CD4-positive, alpha-beta T cell treated with Interferon alpha-2 for 1 hour (primary cell): Measurements from ENCODE around the gene RIN3.
"Not testable (repeated sequence)": the region's sequence is repeated elsewhere in the genome, so short reads cannot be mapped to it uniquely, and the experiment has no call there.

Source experiments
- DNase-seq, 2 donors: peaks; one replicate each; pipeline ENCODE4 v3.0.0-alpha.2; 2020 to 2022

The RIN3 gene

DNA sequence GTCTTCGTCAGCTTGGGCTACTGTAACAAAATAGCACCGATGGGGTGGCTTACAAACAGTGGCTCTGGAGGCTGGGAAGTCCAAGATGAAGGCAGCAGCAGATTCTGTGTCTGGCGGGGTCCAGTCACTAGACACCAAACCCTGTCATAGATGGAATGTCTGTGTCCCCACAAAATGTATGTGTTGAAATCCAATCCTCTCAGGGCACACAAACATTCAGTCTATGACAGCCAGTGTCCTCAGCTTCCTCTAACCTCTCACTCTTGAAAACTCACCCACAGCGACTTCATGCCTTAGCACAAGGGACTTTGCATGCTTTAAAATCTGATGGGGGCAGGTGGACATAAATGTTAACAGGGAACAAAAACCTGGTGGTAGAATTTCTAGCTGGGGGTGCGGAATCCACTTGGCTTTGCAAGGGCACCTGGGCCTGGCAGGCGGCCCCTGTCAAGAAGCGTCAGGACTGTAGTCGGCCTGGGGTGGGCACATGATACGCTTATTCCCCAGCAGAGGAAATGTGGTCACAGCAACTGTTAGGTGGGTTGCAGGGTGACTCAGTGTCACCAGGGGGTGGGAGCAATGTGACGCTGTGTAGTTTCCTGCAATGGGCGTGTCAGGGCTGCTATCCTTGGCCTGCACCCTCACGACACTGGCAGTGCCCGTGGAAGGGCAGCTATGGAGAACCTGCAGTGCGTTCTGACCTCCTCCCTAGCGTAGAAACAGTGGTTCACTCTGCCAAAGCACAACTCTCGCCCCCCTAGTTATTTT is 17.7 kb downstream of the RIN3 start:
- DNase-seq, result peak; percentile 83 to 86

DNA sequence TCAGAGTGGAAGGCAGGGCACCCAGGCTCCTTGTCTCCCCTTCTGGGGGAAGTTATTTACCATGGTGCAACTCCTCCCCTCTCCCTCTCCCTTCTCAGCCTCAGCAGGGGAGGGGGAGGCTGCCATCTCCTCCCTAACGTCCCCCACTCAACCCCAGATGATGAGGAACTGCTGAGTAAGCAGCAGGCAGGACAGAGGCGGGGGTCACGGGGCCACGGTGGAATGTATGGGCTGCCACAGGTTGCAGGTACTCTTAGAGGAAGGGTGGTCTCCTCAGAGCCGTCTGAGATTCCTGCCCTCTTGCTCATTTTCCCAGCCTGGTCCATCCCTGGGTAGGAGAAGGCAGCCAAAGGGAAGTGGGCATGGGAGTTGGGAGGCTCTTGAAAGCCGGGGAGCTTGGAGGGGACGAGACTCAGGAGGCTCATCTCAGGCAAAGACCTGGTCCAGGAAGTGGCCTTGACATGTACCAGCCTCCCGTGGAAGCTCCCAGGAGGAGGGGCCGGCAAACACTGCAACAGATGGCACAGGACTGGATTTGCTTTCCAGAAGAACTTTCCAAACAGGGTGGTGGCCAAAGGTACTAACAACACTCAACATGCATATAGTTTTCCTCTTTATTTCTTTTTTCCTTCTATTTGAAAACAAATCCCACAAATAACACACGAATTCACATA is 19.0 kb downstream of the RIN3 start:
- DNase-seq, result no peak

DNA sequence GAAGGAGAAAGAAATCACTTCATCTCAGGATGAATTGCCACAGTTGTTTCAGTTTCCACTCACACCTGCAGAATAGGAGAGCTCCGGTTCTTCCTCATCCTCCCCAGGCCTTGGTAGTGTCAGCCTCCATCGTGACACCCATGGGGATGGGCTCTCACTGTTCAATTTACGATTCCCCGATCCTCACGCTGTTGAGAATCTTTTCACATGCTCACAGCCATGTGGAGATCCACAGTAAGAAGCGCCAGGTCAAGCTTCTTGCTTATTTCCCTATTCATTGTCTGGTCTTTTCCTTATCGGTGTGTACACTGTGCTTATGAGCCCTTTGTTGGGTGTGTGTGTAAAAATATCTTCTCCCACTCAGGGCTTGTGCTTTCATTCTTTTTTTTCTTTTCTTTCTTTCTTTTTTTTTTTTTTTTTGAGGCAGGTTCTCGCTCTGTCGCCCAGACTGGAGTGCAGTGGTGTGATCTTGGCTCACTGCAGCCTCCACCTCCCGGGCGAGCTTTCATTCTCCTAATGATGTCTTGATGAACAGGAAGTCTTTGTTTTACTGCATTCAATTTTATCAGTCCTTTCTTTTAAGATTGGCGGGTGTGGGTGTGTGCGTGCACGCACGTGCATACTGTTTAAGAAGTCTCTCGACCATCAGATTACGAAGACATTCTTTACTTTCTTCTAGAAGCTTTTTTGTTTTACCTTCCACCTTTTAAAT is 21.5 kb downstream of the RIN3 start:
- DNase-seq, result peak; percentile 25 to 51

DNA sequence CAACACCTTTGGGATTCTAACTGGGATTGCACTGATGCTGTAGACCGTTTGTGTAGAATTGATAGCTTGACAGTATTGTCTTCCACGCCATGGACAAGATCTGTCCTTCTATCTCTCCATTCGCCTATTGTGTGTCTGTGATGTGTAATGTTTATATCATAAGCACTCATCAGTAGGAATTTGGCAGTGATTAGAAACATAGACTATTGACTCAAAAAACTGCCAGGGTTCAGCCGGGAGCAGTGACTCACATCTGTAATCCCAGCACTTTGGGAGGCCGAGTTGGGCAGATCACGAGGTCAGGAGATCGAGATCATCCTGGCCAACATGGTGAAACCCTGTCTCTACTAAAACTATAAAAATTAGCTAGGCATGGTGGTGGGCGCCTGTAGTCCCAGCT is 22.6 kb downstream of the RIN3 start:
- DNase-seq, result not testable (repeated sequence)

DNA sequence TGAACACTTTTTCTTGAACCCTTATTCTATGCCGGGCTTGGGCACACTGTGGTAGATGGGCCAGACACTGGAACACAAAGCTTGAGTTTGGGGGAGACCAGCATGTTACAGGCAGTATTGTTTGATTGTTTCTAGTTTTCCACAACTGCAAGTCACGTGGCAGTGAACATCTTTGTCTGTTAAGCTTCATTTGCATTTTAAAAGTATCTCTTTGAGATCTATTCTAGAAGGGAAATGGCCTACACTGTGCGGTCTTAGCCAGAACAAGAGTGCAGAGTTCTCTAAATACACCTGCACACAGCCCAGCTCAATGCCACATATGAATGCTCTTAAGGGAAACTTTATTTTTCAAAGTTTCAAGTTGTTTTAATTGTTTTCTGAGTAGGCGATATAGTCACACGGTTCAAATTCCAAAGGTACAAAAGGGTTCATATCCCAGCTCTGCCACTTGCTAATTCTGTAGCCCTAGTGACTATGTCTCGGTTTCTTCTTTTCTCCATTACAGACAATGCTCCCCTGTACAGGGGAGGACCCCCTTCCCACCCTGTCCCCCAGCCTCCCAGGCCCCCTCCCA is 24.9 kb downstream of the RIN3 start:
- DNase-seq, result no peak

DNA sequence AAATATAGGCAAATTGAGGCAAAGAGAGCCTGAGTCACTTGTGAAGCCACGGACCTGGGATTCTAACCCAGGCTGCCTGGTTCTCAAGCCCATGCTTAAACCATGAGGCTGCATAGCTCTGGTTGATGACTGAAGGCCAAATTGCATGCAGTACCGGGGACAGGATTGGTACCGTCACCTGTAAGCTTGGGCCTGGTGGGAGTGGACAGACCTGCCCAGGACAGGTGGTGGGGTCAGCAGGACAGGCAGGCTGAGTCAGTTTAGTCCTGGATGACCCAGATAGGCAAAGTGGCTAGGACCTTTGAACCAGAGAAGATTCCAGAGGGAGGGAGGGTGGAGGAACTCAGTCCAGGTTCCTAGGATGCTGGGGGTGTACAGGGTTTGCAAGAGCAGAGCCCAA is 25.8 kb downstream of the RIN3 start:
- no peak for DNase-seq

DNA sequence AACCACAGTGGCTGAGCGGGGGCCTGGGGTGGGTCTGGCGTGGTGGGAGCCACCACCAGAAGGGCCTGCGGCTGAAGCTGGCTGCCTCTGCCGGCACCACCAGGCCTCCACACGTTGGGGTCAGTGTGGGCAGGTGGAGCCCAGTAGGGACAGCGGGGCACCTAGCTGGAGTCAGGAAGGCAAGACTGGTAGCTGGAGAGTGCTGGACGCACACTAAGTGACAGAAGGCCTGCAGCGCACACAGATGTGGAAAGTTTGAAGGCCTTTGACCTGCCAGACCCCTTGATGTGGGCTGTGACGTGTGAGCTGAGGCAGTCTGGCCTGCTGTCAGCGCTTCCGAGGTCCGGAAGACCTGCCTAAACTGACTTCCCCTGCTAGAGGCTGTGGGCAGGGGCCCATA is 26.3 kb downstream of the RIN3 start:
- peak in 1 of 2 donors; percentile 29 for DNase-seq

DNA sequence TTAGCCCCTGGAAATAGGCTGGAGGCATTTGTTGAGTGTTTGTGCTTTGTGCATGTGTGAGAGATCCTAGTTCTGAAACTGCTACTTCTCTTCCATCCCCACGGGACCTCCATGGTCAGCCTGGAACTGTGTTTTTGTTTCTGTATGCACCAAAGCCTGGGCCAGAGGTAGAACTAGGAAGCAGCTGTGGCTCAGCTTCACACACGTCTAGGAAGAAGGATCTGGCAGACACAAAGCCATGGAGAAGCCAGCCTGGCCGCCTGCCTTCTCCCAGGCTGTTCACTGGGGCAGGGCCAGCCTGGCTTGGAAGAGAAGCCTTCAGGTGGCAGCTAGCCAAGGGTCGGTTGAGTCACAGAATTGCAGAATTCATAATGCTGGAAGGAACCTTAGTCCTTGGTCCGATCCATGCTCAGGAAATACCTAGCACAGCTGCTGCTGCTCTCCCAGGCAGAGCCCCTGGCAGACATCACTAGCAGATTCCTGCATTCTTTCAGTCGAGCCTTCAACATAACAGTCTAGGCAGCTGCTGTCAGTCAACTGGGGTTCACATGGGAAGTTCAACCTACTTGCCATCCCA is 27.0 kb downstream of the RIN3 start:
- DNase-seq, result no peak

DNA sequence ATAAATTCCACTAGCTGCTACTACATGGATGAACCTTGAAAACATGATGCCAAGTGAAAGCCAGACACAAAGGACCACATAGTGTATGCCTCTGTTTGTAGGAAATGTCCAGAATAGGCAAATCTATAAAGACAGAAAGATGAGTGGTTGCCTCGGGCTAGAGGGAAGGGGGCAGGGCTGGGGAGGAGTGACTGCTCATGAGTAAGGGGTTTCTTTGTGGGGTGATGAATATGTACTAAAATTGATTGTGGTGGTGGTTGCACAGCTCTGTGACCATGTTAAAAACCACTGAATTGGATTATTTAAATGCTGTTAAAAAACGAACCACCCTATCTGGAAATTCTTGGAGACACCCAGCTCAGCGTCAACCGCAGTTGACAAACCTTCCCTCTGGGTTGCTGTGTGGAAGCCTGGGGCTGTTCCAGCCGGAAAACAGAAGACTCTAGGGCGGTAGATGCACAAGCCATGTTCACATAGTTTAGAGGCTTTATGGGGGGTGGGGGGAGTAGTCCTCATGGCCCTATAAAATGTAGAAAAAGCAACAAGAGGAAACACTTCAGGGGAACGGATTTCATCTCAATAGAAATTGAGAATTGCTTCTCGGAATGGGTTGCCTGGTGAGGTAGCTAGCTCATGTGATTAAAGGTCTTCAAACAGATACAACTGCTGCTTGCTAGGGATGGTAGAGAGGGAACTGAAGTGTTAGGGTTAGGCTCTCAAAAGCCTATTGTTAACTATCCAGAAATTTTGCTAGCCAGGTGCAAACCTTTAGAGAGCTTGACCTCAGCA is 29.4 kb downstream of the RIN3 start:
- no peak for DNase-seq

DNA sequence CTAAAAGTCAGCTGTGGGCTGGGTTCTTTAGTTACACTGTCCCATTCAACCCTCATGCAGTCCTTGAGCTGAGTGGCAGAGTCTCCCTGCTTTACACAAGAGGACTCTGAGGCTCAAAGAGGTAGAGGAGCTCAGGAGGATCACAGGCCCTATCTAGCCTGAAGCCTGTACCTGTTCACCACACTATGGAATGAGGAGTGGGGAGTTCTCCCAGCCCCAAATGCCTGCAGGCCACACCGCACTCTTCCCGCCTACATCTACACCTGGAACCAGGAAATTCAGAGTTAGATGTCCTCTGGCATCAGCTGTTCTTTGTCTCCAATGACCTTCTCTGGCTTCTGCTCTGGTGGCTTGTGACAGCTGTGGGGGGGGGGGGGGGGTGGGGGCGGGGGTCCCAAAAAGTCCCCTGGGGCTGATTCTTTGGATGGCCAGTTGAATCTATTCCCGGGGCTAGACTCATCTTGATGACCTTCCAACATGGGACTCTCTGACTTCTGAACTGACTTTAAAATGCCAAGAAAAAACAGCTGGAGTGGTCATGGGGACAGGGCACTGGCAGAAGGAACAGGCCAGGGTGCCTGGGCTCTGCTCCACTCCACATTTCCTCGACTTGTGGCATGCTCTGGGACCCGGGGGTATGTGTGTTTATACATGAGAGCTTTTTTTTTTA is 30.6 kb downstream of the RIN3 start:
- DNase-seq, result no peak

DNA sequence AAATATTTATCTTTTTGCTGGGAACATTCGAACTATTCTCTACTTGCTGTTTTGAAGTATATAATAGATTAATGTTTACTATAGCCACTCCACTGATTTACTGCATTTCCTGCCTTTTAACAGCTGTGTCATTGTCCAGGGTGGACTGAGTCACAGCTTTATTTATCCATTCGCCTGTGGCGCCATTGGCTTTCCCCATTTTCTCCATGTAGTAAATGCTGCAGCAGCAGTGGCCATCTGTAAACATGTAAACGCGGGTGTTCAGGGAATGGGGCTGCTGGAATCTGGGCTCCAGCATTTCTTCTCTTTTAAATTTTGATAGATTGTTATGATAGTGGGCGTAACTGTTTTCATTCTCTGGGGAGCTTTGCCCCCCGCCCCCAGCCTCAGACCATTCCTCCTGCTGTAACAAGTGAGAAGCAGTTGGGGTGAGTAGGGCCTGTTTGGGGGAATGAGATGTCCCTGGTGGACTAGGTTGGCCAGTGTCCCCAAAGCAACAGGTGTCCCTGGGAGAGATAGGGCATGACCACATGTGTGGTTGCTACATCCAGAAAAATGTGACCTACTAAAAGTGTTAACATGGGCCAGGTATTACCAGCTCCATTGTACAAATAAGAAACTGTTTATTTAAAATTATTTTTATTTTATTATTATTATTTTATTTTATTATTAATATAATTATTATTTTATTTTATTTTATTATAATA is 32.9 kb downstream of the RIN3 start:
- no peak for DNase-seq

DNA sequence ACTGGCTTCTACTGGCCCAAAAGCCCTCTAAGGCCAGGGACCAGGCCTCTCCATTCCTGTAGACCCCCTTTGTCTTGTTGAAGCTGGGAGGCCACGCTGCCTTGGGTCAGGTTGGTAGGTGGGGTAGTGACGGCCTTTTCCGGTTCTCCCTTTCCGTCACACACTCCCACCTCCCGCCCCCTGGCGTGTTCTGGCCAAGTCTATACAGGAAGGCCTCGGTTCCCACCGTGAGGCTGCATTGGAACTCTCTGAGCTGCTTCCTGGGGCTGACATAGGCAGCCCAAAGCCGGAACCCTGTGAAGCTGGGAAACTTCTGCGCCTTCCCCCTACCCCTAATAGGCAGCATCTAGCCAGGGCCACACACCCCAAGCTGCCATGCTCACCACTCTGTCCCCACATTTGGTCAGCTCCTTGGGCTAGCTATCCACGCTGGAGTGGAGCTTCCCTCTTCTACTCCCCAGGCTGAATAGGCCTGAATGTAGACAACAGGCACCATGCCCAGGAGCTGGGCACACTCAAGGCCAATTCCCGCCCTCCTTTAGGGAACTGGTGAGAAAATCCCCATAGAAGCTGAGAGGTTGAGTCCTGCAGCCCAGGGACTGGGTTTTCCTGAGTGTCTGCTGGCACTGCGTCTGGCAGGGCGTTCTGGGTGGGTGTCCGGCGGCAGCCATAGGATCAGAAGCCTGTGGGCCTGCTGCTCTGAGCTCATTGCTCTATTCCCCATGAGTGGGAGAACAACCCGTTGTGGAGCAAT is 35.7 kb downstream of the RIN3 start:
- no peak for DNase-seq

DNA sequence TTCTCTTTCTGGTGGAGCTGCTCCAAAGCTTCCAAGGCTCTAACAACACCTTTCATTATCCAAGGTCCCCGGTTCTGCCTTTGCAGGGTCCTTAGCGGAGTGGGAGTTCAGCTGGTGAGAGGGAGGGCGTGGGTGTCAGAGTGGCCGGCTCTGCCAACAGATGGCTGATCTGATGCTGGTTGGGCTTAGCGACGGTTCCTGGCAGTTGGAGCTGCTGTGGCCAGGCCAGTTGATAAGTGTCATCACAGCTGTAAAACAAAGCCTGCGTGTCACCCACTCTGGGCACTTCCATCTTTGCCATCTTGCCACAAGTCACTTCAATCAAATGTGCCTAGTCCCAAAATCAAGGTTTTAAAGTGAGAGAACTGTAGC is 36.3 kb downstream of the RIN3 start:
- DNase-seq, result peak in 1 of 2 donors; percentile 24

DNA sequence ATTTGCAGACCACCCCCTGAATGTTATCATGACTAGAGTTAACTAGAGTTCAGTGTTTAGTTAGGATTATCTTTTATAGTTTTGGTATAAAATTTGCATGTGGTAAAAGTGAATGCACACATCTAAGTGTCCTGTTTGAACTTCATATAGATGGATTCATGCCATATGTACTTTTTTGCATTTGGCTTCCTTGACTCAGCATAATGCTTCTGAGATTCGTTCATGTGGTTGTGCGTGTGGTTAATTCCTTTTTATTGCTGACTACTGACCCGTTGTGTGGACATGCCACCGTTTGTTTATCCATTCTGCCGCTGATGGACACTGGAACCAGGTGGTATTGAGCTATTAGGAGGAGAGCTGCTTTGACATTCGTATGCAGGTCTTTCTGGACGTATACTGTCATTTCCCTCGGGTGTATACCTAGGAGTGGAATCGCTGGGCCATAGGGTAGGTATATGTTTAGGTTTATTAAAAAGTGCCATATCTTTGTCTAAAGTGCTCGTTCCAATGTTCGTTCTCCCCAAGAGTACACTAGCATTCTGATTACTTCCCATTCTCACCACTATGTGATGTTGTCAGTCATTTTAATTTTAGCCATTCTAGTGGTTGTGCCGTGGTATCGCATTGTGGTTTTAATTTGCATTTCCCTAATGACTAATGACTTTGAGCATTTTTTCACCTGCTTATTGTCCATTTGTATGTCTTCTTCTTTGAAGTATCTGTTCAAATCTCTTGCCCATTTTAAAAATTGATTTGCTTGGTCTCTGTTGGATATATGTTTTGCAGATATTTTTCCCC is 37.7 kb downstream of the RIN3 start:
- DNase-seq, result peak in 1 of 2 donors; percentile 58

DNA sequence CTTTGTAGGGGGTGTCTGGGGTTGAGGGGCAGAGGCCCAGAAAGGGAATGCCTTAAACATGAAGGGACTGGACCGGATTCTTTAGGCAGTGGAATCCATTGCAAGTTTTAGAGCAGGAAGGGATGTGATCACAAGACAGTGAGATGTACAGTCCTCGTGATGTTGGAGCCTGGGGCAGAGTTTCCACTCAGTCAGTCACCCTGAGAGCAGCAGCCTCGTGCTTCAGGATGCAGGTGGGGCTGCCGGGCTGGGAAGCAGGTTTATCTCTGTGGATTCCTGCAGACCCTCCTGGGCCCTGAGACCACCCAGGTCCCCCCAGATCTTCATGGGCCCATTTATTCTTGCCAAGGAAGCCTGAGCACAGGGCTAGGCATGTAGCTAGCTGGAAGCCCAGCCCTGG is 38.5 kb downstream of the RIN3 start:
- DNase-seq, result no peak

DNA sequence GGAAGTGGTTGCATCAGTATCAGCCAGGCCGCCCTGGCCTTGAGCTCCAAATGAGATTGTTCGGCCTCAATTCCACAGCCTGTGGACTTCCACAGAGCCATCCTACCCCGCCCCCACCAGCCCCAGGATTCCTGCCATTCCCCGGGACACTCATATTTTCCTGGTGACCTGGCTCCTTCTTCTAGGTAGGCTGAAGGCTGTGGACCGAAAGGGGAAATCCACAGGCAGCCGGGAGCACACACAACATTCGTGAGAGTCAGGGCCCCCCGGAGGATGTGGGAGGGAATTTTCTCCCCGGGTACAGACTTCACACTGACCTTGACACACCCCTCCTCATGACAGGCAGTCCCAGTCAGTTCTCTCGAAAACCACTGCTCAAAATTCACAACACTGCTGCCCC is 39.9 kb downstream of the RIN3 start:
- DNase-seq, result no peak

DNA sequence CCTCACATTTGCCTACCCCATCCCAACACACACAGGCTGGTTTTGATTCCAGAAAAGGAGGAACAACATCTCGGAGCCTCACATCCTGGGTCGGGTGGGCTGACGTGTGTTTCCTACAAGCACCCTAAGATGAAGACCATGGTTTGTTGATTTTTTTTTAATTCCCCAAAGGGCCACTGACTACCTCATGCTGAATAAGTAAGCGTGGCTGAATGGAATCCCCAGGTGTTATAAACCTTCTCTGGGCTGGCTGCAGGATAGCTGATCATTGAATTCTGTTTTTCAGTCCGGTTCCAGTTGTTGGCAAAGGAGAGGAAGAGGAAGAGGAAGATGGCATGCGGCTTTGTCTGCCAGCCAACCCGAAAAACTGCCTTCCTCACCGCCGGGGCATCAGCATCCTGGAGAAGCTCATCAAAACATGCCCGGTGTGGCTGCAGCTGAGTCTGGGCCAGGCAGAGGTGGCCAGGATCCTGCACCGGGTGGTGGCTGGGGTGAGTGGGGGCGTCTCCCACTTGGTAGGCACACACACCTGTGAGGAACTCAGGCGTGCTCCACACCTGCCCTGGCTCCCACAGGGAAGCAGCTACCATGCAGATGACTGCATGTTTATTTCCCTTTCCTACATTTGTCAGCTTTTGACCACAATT is 42.0 kb downstream of the RIN3 start:
- DNase-seq, result no peak

DNA sequence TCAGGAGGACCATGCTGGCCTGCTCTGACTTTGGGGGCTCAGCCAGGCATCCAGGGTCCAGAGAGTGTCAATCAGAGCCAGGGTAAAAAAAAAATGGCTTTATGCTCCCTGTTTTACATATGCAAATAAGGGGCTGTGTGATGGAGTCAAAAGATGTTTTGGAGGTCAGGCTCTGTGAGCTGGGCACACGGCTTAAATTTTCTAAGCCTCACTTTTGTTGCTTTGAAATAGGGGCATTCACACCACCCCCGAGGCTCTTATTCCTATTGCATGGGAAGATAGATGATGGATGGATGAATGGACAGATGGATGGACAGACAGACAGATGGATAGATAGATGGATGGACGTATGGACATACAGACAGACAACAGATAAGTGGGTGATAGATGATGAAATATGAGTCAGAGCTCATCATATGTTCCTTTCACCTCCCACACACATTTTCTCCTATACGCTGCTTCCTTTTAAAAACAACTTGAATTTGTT is 42.7 kb downstream of the RIN3 start:
- DNase-seq, result no peak
